H9 (cell line): ENCODE data around the gene KAT2B. TPM values are rescaled to one million over a fixed set of nuclear protein-coding genes. Genes with fewer than 3 reads are reported as not detected.
A peak's percentile ranks its signal among the peaks of the same experiment; 100 is the strongest.

Experiments used
- DNase-seq: peaks from one replicate; pipeline ENCODE4 v3.0.0-alpha.2; 2017
- H2AFZ ChIP-seq: one replicate; pipeline ENCODE4 v1.6.1; 2013; ENCODE audit warnings: mild to moderate bottlenecking, low read length, control low read depth, moderate library complexity
- H2AK5ac ChIP-seq: 2 replicates; pipeline ENCODE4 v1.6.1; 2013; ENCODE audit warnings: low read length, control low read depth, mixed read lengths; ENCODE audit not compliant: insufficient read length
- H2BK120ac ChIP-seq: one replicate; pipeline ENCODE4 v1.6.1; 2013; ENCODE audit warnings: low read depth, mild to moderate bottlenecking, low read length, control low read depth, inconsistent platforms; ENCODE audit not compliant: poor library complexity, severe bottlenecking
- H2BK12ac ChIP-seq: 2 replicates; pipeline ENCODE4 v1.6.1; 2013; ENCODE audit warnings: low read length, control low read depth, mixed read lengths, low read depth; ENCODE audit not compliant: insufficient read length
- H2BK15ac ChIP-seq: 2 replicates; pipeline ENCODE4 v1.6.1; 2013; ENCODE audit warnings: low read depth, low read length, control low read depth
- H2BK20ac ChIP-seq: one replicate; pipeline ENCODE4 v1.6.1; 2013; ENCODE audit warnings: low read depth, mild to moderate bottlenecking, low read length, control low read depth, inconsistent platforms; ENCODE audit not compliant: poor library complexity, severe bottlenecking
- H2BK5ac ChIP-seq: 2 replicates; pipeline ENCODE4 v1.6.1; 2013; ENCODE audit warnings: low read length, control low read depth, mixed read lengths; ENCODE audit not compliant: insufficient read length
- H3K14ac ChIP-seq: 2 replicates; pipeline ENCODE4 v1.6.1; 2013; ENCODE audit warnings: low read length, control low read depth; ENCODE audit not compliant: insufficient read depth
- H3K18ac ChIP-seq: 2 replicates; pipeline ENCODE4 v1.6.1; 2013; ENCODE audit warnings: low read depth, mild to moderate bottlenecking, mixed read lengths, low read length, control low read depth; ENCODE audit not compliant: insufficient read length
- H3K23ac ChIP-seq: 2 replicates; pipeline ENCODE4 v1.6.1; 2013; ENCODE audit warnings: low read length, control low read depth, mixed read lengths, low read depth; ENCODE audit not compliant: insufficient read length
- H3K23me2 ChIP-seq: 2 replicates; pipeline ENCODE4 v1.6.1; 2013; ENCODE audit warnings: low read depth, mild to moderate bottlenecking, mixed read lengths, low read length, control low read depth; ENCODE audit not compliant: insufficient read length, poor library complexity, severe bottlenecking
- H3K27ac ChIP-seq: 2 replicates; pipeline ENCODE4 v1.5.1; 2013; ENCODE audit warnings: low read length, control low read depth, mixed read lengths, low read depth; ENCODE audit not compliant: insufficient read length
- H3K27me3 ChIP-seq: 2 replicates; pipeline ENCODE4 v1.6.1; 2013; ENCODE audit warnings: low read length, control low read depth, inconsistent platforms; ENCODE audit not compliant: insufficient read depth
- H3K4ac ChIP-seq: 2 replicates; pipeline ENCODE4 v1.6.1; 2013; ENCODE audit warnings: low read depth, mild to moderate bottlenecking, control low read depth, inconsistent platforms, low read length, moderate library complexity
- H3K4me1 ChIP-seq: 2 replicates; pipeline ENCODE4 v1.6.1; 2013; ENCODE audit warnings: low read length, control low read depth, inconsistent platforms; ENCODE audit not compliant: insufficient read depth
- H3K4me2 ChIP-seq: 2 replicates; pipeline ENCODE4 v1.6.1; 2013; ENCODE audit warnings: low read length, control low read depth, mixed read lengths; ENCODE audit not compliant: insufficient read length, insufficient read depth
- H3K56ac ChIP-seq: 2 replicates; pipeline ENCODE4 v1.6.1; 2013; ENCODE audit warnings: low read depth, mild to moderate bottlenecking, mixed read lengths, low read length, control low read depth; ENCODE audit not compliant: insufficient read length
- H3K79me1 ChIP-seq: 2 replicates; pipeline ENCODE4 v1.6.1; 2013; ENCODE audit warnings: low read depth, mild to moderate bottlenecking, moderate library complexity, low read length, control low read depth, inconsistent platforms; ENCODE audit not compliant: insufficient read depth, poor library complexity, severe bottlenecking
- H3K79me2 ChIP-seq: 2 replicates; pipeline ENCODE4 v1.6.1; 2013; ENCODE audit warnings: low read length, control low read depth, inconsistent platforms; ENCODE audit not compliant: insufficient read depth
- H3K9ac ChIP-seq: 2 replicates; pipeline ENCODE4 v1.6.1; 2013; ENCODE audit warnings: low read length, control low read depth, mixed read lengths; ENCODE audit not compliant: insufficient read length; ENCODE audit errors: extremely low read depth
- H3K9me3 ChIP-seq: one replicate; pipeline ENCODE4 v1.6.1; 2013; ENCODE audit warnings: low read depth, low read length, inconsistent platforms; ENCODE audit not compliant: control insufficient read depth
- H3T11ph ChIP-seq: one replicate; pipeline ENCODE4 v1.6.1; 2013; ENCODE audit warnings: mild to moderate bottlenecking, low read length, control low read depth, inconsistent platforms
- H4K20me1 ChIP-seq: one replicate; pipeline ENCODE4 v1.6.1; 2013; ENCODE audit not compliant: control insufficient read depth, insufficient read length, insufficient read depth
- H4K5ac ChIP-seq: 2 replicates; pipeline ENCODE4 v1.6.1; 2013; ENCODE audit warnings: low read depth, mild to moderate bottlenecking, mixed read lengths, low read length, control low read depth; ENCODE audit not compliant: insufficient read length
- H4K8ac ChIP-seq: replicated peaks from 2 replicates; pipeline ENCODE4 v1.6.1; 2013; ENCODE audit warnings: low read length, control low read depth, mixed read lengths, low read depth; ENCODE audit not compliant: insufficient read length
- H4K91ac ChIP-seq: 2 replicates; pipeline ENCODE4 v1.6.1; 2013; ENCODE audit warnings: low read depth, mild to moderate bottlenecking, moderate library complexity, mixed read lengths, low read length, control low read depth; ENCODE audit not compliant: insufficient read length
- H3K27ac Mint-ChIP-seq, 3 experiments: 2 replicates in 2 of 3; 3 replicates in 1 of 3; pipeline ENCODE4 v1.8.0; 2020 to 2021; ENCODE audit warnings: mixed read lengths in 3 of 3, mild to moderate bottlenecking in 1 of 3, moderate library complexity in 1 of 3
- H3K27me3 Mint-ChIP-seq: 2 replicates; pipeline ENCODE4 v1.8.0; 2021; ENCODE audit warnings: low read depth, mild to moderate bottlenecking, moderate library complexity, mixed read lengths
- H3K36me3 Mint-ChIP-seq, 3 experiments: 2 replicates in 2 of 3; 3 replicates in 1 of 3; pipeline ENCODE4 v1.8.0; 2020 to 2021; ENCODE audit warnings: low read depth in 3 of 3, mixed read lengths in 3 of 3; ENCODE audit not compliant: insufficient read depth in 1 of 3
- H3K4me1 Mint-ChIP-seq, 2 experiments: 2 replicates each; pipeline ENCODE4 v1.8.0; 2020; ENCODE audit warnings: mixed read lengths in 2 of 2
- H3K4me3 Mint-ChIP-seq, 2 experiments: 2 replicates in 1 of 2; 3 replicates in 1 of 2; pipeline ENCODE4 v1.8.0; 2020 to 2021; ENCODE audit warnings: mild to moderate bottlenecking in 2 of 2, mixed read lengths in 2 of 2, moderate library complexity in 1 of 2
- H3K9me3 Mint-ChIP-seq, 2 experiments: 2 replicates in 1 of 2; 3 replicates in 1 of 2; pipeline ENCODE4 v1.8.0; 2020; ENCODE audit warnings: mild to moderate bottlenecking in 2 of 2, mixed read lengths in 2 of 2, moderate library complexity in 1 of 2
- WGBS: extraction: QIAGEN DNeasy Blood & Tissue Kit; methylation state at CpG from one replicate; pipeline ENCODE4 v1.1.7; 2013; ENCODE audit warnings: missing lambda C conversion rate, low lambda C conversion rate, mixed read lengths; ENCODE audit not compliant: insufficient read length; ENCODE audit errors: extremely low coverage; 5-methylcytosine and 5-hydroxymethylcytosine counted together
- long read RNA-seq: library from polyadenylated mRNA; unstranded; transcript quantifications from one replicate; pipeline ENCODE4 v2.0.0, GENCODE V29; 2020
- total RNA-seq: library from RNA; stranded (reverse); gene quantifications from 2 replicates; pipeline ENCODE4 v1.2.1, GENCODE V29; 2021
- TF ChIP-seq, protein P1 (sequence below): fragments of 200-600 bp; sonication (generic); conservative IDR thresholded peaks from 3 replicates; pipeline ENCODE4 v1.8.0; 2021; ENCODE audit warnings: antibody characterized with exemption, mild to moderate bottlenecking

The KAT2B gene
- total RNA-seq, result 5.7 and 6.3 TPM in 2 replicates
- long read RNA-seq, full-length matches to known transcripts, result 3 of 6 reads
- long read RNA-seq, partial matches to known transcripts, result 1 of 6 reads
- long read RNA-seq, other reads (novel, unspliced or antisense), result 2 of 6 reads

DNA sequence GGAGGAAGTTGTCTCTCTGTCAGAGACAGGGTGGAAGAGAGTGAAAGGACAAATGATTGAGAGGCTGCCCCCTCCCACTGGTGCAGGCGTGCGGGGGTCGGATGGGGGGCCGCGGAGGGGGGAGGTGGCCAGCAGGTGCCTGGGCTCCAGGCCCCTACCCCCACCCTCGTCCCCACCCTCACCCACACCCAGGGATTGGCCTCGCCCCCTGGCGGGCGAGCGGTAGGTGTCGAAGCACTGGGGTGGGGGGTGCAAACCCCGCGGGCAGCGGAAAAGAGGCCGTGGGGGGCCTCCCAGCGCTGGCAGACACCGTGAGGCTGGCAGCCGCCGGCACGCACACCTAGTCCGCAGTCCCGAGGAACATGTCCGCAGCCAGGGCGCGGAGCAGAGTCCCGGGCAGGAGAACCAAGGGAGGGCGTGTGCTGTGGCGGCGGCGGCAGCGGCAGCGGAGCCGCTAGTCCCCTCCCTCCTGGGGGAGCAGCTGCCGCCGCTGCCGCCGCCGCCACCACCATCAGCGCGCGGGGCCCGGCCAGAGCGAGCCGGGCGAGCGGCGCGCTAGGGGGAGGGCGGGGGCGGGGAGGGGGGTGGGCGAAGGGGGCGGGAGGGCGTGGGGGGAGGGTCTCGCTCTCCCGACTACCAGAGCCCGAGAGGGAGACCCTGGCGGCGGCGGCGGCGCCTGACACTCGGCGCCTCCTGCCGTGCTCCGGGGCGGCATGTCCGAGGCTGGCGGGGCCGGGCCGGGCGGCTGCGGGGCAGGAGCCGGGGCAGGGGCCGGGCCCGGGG, at the start of gene KAT2B:
Gene KAT2B (plus strand): TSS at position 682 of the 783 bp plus-strand sequence. CDS start 32 bp downstream, at position 714.
- H3K4me2 ChIP-seq, result peak within 1 kb of the TSS; percentile 51
- DNase-seq, result peak; percentile 64
- no peak within 1 kb of the TSS for H3K27ac ChIP-seq
- H2BK120ac ChIP-seq, result no peak within 1 kb of the TSS
- H3K4me1 Mint-ChIP-seq, result peaks cover 17 to 27% of the 10 kb centered on the region in 2 experiments
- H3K23me2 ChIP-seq, result peaks cover 12% of the 10 kb centered on the region
- no peak within 1 kb of the TSS for H3K9ac ChIP-seq
- WGBS, result no CpG with 5 or more reads among the region's 75 CpGs
- no peaks in the 10 kb centered on the region for H3K4me1 ChIP-seq
- H3K27me3 ChIP-seq, result no peaks in the 10 kb centered on the region
- no peaks in the 10 kb centered on the region for H3K9me3 ChIP-seq
- no peak within 1 kb of the TSS for H3K18ac ChIP-seq
- H3K27ac Mint-ChIP-seq, result no peak within 1 kb of the TSS
- H3K79me1 ChIP-seq, result no peaks in the 10 kb centered on the region
- no peak within 1 kb of the TSS for H3T11ph ChIP-seq
- no peaks in the 10 kb centered on the region for H3K36me3 Mint-ChIP-seq
- no peak within 1 kb of the TSS for H2BK12ac ChIP-seq
- no peak within 1 kb of the TSS for H3K4ac ChIP-seq
- H3K27me3 Mint-ChIP-seq, result peaks cover 17% of the 10 kb centered on the region
- no peak within 1 kb of the TSS for H3K14ac ChIP-seq
- H2AFZ ChIP-seq, result no peak within 1 kb of the TSS
- H4K8ac ChIP-seq, result no peak within 1 kb of the TSS
- H4K5ac ChIP-seq, result no peak within 1 kb of the TSS
- no peak within 1 kb of the TSS for H2BK5ac ChIP-seq
- H2BK15ac ChIP-seq, result no peak within 1 kb of the TSS
- peak within 1 kb of the TSS; percentile 86 to 92 for H3K4me3 Mint-ChIP-seq
- H2AK5ac ChIP-seq, result no peak within 1 kb of the TSS
- H3K56ac ChIP-seq, result no peak within 1 kb of the TSS
- TF ChIP-seq, protein P1, sequence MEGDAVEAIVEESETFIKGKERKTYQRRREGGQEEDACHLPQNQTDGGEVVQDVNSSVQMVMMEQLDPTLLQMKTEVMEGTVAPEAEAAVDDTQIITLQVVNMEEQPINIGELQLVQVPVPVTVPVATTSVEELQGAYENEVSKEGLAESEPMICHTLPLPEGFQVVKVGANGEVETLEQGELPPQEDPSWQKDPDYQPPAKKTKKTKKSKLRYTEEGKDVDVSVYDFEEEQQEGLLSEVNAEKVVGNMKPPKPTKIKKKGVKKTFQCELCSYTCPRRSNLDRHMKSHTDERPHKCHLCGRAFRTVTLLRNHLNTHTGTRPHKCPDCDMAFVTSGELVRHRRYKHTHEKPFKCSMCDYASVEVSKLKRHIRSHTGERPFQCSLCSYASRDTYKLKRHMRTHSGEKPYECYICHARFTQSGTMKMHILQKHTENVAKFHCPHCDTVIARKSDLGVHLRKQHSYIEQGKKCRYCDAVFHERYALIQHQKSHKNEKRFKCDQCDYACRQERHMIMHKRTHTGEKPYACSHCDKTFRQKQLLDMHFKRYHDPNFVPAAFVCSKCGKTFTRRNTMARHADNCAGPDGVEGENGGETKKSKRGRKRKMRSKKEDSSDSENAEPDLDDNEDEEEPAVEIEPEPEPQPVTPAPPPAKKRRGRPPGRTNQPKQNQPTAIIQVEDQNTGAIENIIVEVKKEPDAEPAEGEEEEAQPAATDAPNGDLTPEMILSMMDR, result peak; percentile 61
- H2BK20ac ChIP-seq, result no peak within 1 kb of the TSS
- no peaks in the 10 kb centered on the region for H4K20me1 ChIP-seq
- no peaks in the 10 kb centered on the region for H3K9me3 Mint-ChIP-seq
- H3K79me2 ChIP-seq, result no peaks in the 10 kb centered on the region
- no peak within 1 kb of the TSS for H4K91ac ChIP-seq
- H3K23ac ChIP-seq, result no peak within 1 kb of the TSS
